HepG2 (cell line): ENCODE data around the gene CES2. TPM values are rescaled to one million over a fixed set of nuclear protein-coding genes. Genes with fewer than 3 reads are reported as not detected.
"Not testable (repeated sequence)": the region's sequence is repeated elsewhere in the genome, so short reads cannot be mapped to it uniquely, and the experiment has no call there.

ENCODE experiments used
- ATAC-seq: fragments of 200-7000 bp; cut with Tn5 transposase; 3 replicates; pipeline ENCODE4 v1.9.1; 2020; ENCODE audit warnings: mild to moderate bottlenecking, moderate library complexity
- BruUV-seq: library from RNA; stranded (reverse); fragments of 400-500 nt; replicated peaks from 2 replicates; lab custom pipeline; 2021; lab: Mats Ljungman, UMichigan
- CTCF ChIA-PET: fragments of 300-600 bp; formaldehyde crosslinking; extraction: SDS; loops from one replicate; lab custom pipeline; 2021; ENCODE audit warnings: low total read pairs, inconsistent platforms, low intra/inter-chr PET ratio; lab: Yijun Ruan, JAX
- POLR2A ChIA-PET: fragments of 350-600 bp; sonication (Branson Sonifier 250); formaldehyde crosslinking; loops from one replicate; lab custom pipeline; 2020; ENCODE audit warnings: antibody characterized with exemption, inconsistent platforms; lab: Yijun Ruan, JAX
- DNase-seq: peaks from one replicate; pipeline ENCODE4 v3.0.0-alpha.2; 2015; ENCODE audit warnings: low spot score
- FAIRE-seq: peaks from 3 replicates; lab custom pipeline; 2011; peaks lifted over from hg19 to GRCh38; lab: Jason Lieb, UNC
- H2AFZ ChIP-seq: one replicate; pipeline ENCODE4 v1.6.1; 2011; ENCODE audit warnings: low read length, inconsistent platforms
- H3K27ac ChIP-seq: fragments of 300-600 bp; 3 replicates; pipeline ENCODE4 v1.8.0; 2011; ENCODE audit warnings: mixed run types, mild to moderate bottlenecking, mixed read lengths, low read length, inconsistent platforms; ENCODE audit not compliant: insufficient read depth; ENCODE audit errors: extremely low read length
- H3K27me3 ChIP-seq, 2 experiments: fragments of 200-600 bp in 1 of 2; 2 replicates in 1 of 2; 3 replicates in 1 of 2; pipeline versions ENCODE4 v1.6.0 to v1.8.0; 2011; ENCODE audit warnings: low read length in 2 of 2, mild to moderate bottlenecking in 2 of 2, moderate library complexity in 2 of 2, inconsistent platforms in 1 of 2; ENCODE audit not compliant: insufficient read depth in 2 of 2, control insufficient read depth in 1 of 2
- H3K36me3 ChIP-seq, 2 experiments: fragments of 200-600 bp in 1 of 2; replicated peaks in 1 of 2; 2 replicates in 1 of 2; 3 replicates in 1 of 2; pipeline versions ENCODE4 v1.5.1 to v1.8.0; 2011; ENCODE audit warnings: low read length in 2 of 2, inconsistent platforms in 1 of 2; ENCODE audit not compliant: insufficient read depth in 2 of 2, control insufficient read depth in 1 of 2
- H3K4me1 ChIP-seq: 2 replicates; pipeline ENCODE4 v1.5.1; 2012; ENCODE audit warnings: low read length, inconsistent platforms; ENCODE audit not compliant: insufficient read depth
- H3K4me2 ChIP-seq: 2 replicates; pipeline ENCODE4 v1.6.0; 2011; ENCODE audit warnings: low read depth, low read length, inconsistent platforms
- H3K4me3 ChIP-seq, 3 experiments: fragments of 200-600 bp in 1 of 3; sonication (generic), shearing (Covaris generic) in 1 of 3; replicated peaks in 1 of 3; 2 replicates each; pipeline ENCODE4 v1.5.1; 2011 to 2016; ENCODE audit warnings: low read length in 3 of 3, inconsistent platforms in 2 of 3, low read depth in 2 of 3, mild to moderate bottlenecking in 2 of 3, control low read depth in 1 of 3, mixed read lengths in 1 of 3; ENCODE audit not compliant: insufficient read depth in 1 of 3
- H3K79me2 ChIP-seq: one replicate; pipeline ENCODE4 v1.6.1; 2011; ENCODE audit warnings: low read length, inconsistent platforms; ENCODE audit not compliant: insufficient read depth
- H3K9ac ChIP-seq: 2 replicates; pipeline ENCODE4 v1.6.0; 2011; ENCODE audit warnings: mild to moderate bottlenecking, low read depth, low read length, inconsistent platforms; ENCODE audit not compliant: insufficient read depth
- H3K9me3 ChIP-seq: 2 replicates; pipeline ENCODE4 v1.5.1; 2012; ENCODE audit warnings: mild to moderate bottlenecking, low read length
- H4K20me1 ChIP-seq: 2 replicates; pipeline ENCODE4 v1.6.0; 2011; ENCODE audit warnings: inconsistent platforms, mild to moderate bottlenecking, low read length, moderate library complexity; ENCODE audit not compliant: insufficient read depth
- CREB1 ChIP-seq, 2 experiments: fragments of 450-650 bp in 1 of 2; IDR thresholded peaks; 2 replicates each; pipeline ENCODE4 v1.6.1; 2016 to 2017; ENCODE audit warnings: control low read depth in 1 of 2, mild to moderate bottlenecking in 1 of 2, missing compliant biosample characterization in 1 of 2, missing genetic modification characterization in 1 of 2
- IKZF5 ChIP-seq: IDR thresholded peaks from 2 replicates; pipeline ENCODE4 v1.6.1; 2018; ENCODE audit warnings: missing genetic modification reagents, mild to moderate bottlenecking, missing compliant biosample characterization
- KLF12 ChIP-seq: sonication (generic); formaldehyde crosslinking; IDR thresholded peaks from 2 replicates; pipeline ENCODE4 v1.4.0; 2020; ENCODE audit warnings: missing genetic modification reagents, borderline replicate concordance
- MEIS2 ChIP-seq: sonication (generic); formaldehyde crosslinking; IDR thresholded peaks from 2 replicates; pipeline ENCODE4 v1.9.0; 2021; ENCODE audit warnings: mild to moderate bottlenecking, missing genetic modification reagents
- MXD4 ChIP-seq: IDR thresholded peaks from 2 replicates; pipeline ENCODE4 v1.6.1; 2016; ENCODE audit warnings: mild to moderate bottlenecking, missing biosample characterization, missing genetic modification reagents
- POLR2G ChIP-seq: fragments of 200-400 bp; formaldehyde crosslinking; IDR thresholded peaks from 2 replicates; pipeline ENCODE4 v1.6.1; 2018; ENCODE audit warnings: mild to moderate bottlenecking, low read depth, low read length, moderate library complexity
- RFXAP ChIP-seq: sonication (generic); formaldehyde crosslinking; IDR thresholded peaks from 2 replicates; pipeline ENCODE4 v1.4.0; 2020; ENCODE audit warnings: missing genetic modification reagents, borderline replicate concordance
- TBP ChIP-seq: sonication (generic); formaldehyde crosslinking; IDR thresholded peaks from 2 replicates; pipeline ENCODE4 v1.5.0; 2020; ENCODE audit warnings: missing genetic modification reagents
- ZNF230 ChIP-seq: sonication (generic); formaldehyde crosslinking; IDR thresholded peaks from 2 replicates; pipeline ENCODE4 v1.4.0; 2020; ENCODE audit warnings: mild to moderate bottlenecking, missing genetic modification reagents
- ZNF44 ChIP-seq: sonication (generic); formaldehyde crosslinking; IDR thresholded peaks from 2 replicates; pipeline ENCODE4 v1.5.1; 2020; ENCODE audit warnings: mild to moderate bottlenecking, missing genetic modification reagents
- ZNF549 ChIP-seq: sonication (generic); formaldehyde crosslinking; IDR thresholded peaks from 2 replicates; pipeline ENCODE4 v1.5.0; 2020; ENCODE audit warnings: missing genetic modification reagents
- WGBS: methylation state at CpG from one replicate; pipeline ENCODE4 v1.1.6; 2017; ENCODE audit warnings: low lambda C conversion rate; 5-methylcytosine and 5-hydroxymethylcytosine counted together
- in situ Hi-C: cut with HindIII; loops from 2 replicates; pipeline ENCODE4 v1.10.0; 2017; ENCODE audit warnings: low pct_unique_long_range_greater_than_20kb; ENCODE audit not compliant: extremely low pct_ligation_motif_present
- intact Hi-C: fragments of 100-400 bp; cut with micrococcal nuclease; formaldehyde crosslinking; loops from one replicate; pipeline ENCODE4 v1.10.0; 2022; ENCODE audit not compliant: unreplicated experiment
- polyA plus RNA-seq, 8 experiments: library from polyadenylated mRNA; depleted of rRNA in 3 of 8; stranded (reverse) in 7 of 8; unstranded in 1 of 8; fragments of >200 nt; fragmentation: Illumina TruSeq in 4 of 8; extraction: Trizol in 4 of 8; gene quantifications; 2 replicates each; pipeline versions ENCODE4 v1.2.1 to v1.2.3, GENCODE V29; 2011 to 2016; ENCODE audit warnings: low read depth in 4 of 8, missing spikeins in 1 of 8, mixed read lengths in 1 of 8; ENCODE audit not compliant: insufficient read depth in 1 of 8
- total RNA-seq, 5 experiments: library from RNA; depleted of rRNA; stranded (reverse); fragments of >200 nt; fragmentation: Illumina TruSeq; extraction: Trizol; gene quantifications; 2 replicates each; pipeline ENCODE4 v1.2.3, GENCODE V29; 2016; ENCODE audit warnings: low read depth in 1 of 5
- TF ChIP-seq, protein P1 (sequence below): sonication (generic); formaldehyde crosslinking; IDR thresholded peaks from 2 replicates; pipeline ENCODE4 v1.4.0; 2020; ENCODE audit warnings: missing genetic modification reagents
- TF ChIP-seq, protein P2 (sequence below): sonication (generic); formaldehyde crosslinking; IDR thresholded peaks from 2 replicates; pipeline ENCODE4 v1.9.0; 2021; ENCODE audit warnings: missing genetic modification reagents, borderline replicate concordance

CES2 gene
- total and polyA plus RNA-seq, 2 of the 13 experiments (the other 11 are each of a cell fraction or from before 2014, with no cell fraction given) = 50.6 to 63.8 TPM

DNA sequence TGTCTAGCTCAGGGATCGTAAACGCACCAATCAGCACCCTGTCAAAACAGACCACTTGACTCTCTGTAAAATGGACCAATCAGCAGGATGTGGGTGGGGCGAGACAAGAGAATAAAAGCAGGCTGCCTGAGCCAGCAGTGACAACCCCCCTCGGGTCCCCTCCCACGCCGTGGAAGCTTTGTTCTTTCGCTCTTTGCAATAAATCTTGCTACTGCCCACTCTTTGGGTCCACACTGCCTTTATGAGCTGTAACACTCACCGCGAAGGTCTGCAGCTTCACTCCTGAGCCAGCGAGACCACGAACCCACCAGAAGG is 39.6 kb downstream of the CES2 start (continued):
- TF ChIP-seq IKZF5 (CRISPR knock-in tag) (0 out of 2 replicates have a peak, but pooled peaks have one; percentile 16), CREB1 (IDR thresholded peaks at IDR 0.05) (peak; percentile 22; the same call in 1 of the 2 replicates), POLR2G (peak; percentile 51; the same call in 1 of the 2 replicates)
- not testable (repeated sequence) for TF ChIP-seq CREB1 (CRISPR knock-in tag; IDR thresholded peaks at IDR 0.05)

- in situ Hi-C loops = loop anchor here (5.0 kb wide), 3 partner anchors 37 to 212 kb away; partner anchors contain the start of genes FBXL8 and TRADD
- TSS peak; percentile 91 for BruUV-seq
- TF ChIP-seq, protein P1, sequence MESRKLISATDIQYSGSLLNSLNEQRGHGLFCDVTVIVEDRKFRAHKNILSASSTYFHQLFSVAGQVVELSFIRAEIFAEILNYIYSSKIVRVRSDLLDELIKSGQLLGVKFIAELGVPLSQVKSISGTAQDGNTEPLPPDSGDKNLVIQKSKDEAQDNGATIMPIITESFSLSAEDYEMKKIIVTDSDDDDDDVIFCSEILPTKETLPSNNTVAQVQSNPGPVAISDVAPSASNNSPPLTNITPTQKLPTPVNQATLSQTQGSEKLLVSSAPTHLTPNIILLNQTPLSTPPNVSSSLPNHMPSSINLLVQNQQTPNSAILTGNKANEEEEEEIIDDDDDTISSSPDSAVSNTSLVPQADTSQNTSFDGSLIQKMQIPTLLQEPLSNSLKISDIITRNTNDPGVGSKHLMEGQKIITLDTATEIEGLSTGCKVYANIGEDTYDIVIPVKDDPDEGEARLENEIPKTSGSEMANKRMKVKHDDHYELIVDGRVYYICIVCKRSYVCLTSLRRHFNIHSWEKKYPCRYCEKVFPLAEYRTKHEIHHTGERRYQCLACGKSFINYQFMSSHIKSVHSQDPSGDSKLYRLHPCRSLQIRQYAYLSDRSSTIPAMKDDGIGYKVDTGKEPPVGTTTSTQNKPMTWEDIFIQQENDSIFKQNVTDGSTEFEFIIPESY (CRISPR knock-in tag) = 0 out of 2 replicates have a peak, but pooled peaks have one; percentile 11
- TF ChIP-seq ZNF230 (CRISPR knock-in tag) = no peak
- TF ChIP-seq TBP (CRISPR knock-in tag) = 0 out of 2 replicates have a peak, but pooled peaks have one; percentile 70
- TF ChIP-seq, protein P2, sequence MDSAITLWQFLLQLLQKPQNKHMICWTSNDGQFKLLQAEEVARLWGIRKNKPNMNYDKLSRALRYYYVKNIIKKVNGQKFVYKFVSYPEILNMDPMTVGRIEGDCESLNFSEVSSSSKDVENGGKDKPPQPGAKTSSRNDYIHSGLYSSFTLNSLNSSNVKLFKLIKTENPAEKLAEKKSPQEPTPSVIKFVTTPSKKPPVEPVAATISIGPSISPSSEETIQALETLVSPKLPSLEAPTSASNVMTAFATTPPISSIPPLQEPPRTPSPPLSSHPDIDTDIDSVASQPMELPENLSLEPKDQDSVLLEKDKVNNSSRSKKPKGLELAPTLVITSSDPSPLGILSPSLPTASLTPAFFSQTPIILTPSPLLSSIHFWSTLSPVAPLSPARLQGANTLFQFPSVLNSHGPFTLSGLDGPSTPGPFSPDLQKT (CRISPR knock-in tag) = no peak
- TF ChIP-seq ZNF549 (CRISPR knock-in tag) = no peak
- 0 out of 2 replicates have a peak, but pooled peaks have one; percentile 5 for TF ChIP-seq MXD4 (CRISPR knock-in tag)
- TF ChIP-seq RFXAP = no peak
- 0 out of 2 replicates have a peak, but pooled peaks have one; percentile 50 for TF ChIP-seq KLF12 (CRISPR knock-in tag)
- TF ChIP-seq ZNF44 = 0 out of 2 replicates have a peak, but pooled peaks have one; percentile 62
- TF ChIP-seq MEIS2 (CRISPR knock-in tag) = 0 out of 2 replicates have a peak, but pooled peaks have one; percentile 40
These were observed 40.1 kb downstream of the CES2 start for GRCh38 chr16:66975302-66975893.

More at GRCh38 chr16:66975302-66975893, 40.1 kb downstream of the CES2 start:
- H3K27me3 ChIP-seq = peaks cover 2 to 11% of the 10 kb centered on the region in 2 experiments; a peak in 3 of 5 replicates
- ChIA-PET POLR2A (interaction anchor here (1.3 to 1.4 kb wide), 2 partner anchors 15 to 251 kb away, joined by 3 read pairs; partner anchors contain the start of gene CES3), CTCF (interaction anchor here (1.2 to 1.5 kb wide), 2 partner anchors 22 to 80 kb away, joined by 3 to 4 read pairs; no protein-coding TSS in a partner anchor)
- no peak for DNase-seq
- 44% methylated on average over 14 of the region's 14 CpGs for WGBS
- FAIRE-seq = peak; percentile 32
- H3K9ac ChIP-seq = no peak overlapping the region
- H3K4me1 ChIP-seq = peaks cover 66% of the 10 kb centered on the region
- no peak overlapping the region for H2AFZ ChIP-seq
- intact Hi-C loops = no loop called here
- no peaks in the 10 kb centered on the region for H3K79me2 ChIP-seq
- ATAC-seq = no peak
- H3K9me3 ChIP-seq = no peaks in the 10 kb centered on the region
- peak overlapping the region; percentile 50 for H3K4me2 ChIP-seq
- no peak overlapping the region; a peak in 1 of 6 replicates for H3K4me3 ChIP-seq
- no peak overlapping the region for H3K27ac ChIP-seq
- H3K36me3 ChIP-seq = no peaks in the 10 kb centered on the region
- no peaks in the 10 kb centered on the region for H4K20me1 ChIP-seq
